ES-I3 (cell line): ENCODE data around the gene WSB1.
A peak's percentile ranks its signal among the peaks of the same experiment; 100 is the strongest.

ENCODE experiments used
- H3K36me3 ChIP-seq: 2 replicates; pipeline ENCODE4 v1.6.1; 2013; ENCODE audit warnings: mild to moderate bottlenecking, low read length, control low read depth, moderate library complexity; ENCODE audit not compliant: insufficient read depth
- H3K4me1 ChIP-seq: 2 replicates; pipeline ENCODE4 v1.6.1; 2013; ENCODE audit warnings: mild to moderate bottlenecking, control low read depth, low read length; ENCODE audit not compliant: insufficient read depth
- H3K9ac ChIP-seq: 2 replicates; pipeline ENCODE4 v1.6.1; 2013; ENCODE audit warnings: low read depth, mild to moderate bottlenecking, low read length, moderate library complexity
- H3K9me3 ChIP-seq: 2 replicates; pipeline ENCODE4 v1.6.1; 2013; ENCODE audit warnings: mild to moderate bottlenecking, low read length, moderate library complexity; ENCODE audit not compliant: control insufficient read depth, insufficient read depth

WSB1 gene

GRCh38 chr17:27329146-27329805 is 35.4 kb downstream of the WSB1 start:
- no peaks in the 10 kb centered on the region for H3K9me3 ChIP-seq
- peaks cover 4% of the 10 kb centered on the region; the same call in 1 of the 2 replicates for H3K4me1 ChIP-seq
- H3K36me3 ChIP-seq = no peaks in the 10 kb centered on the region
- no peak overlapping the region for H3K9ac ChIP-seq

GRCh38 chr17:27332047-27332393 is 38.1 kb downstream of the WSB1 start:
- Histone ChIP-seq H3K4me1 (peaks cover 9% of the 10 kb centered on the region; the same call in 1 of the 2 replicates), H3K9me3 (no peaks in the 10 kb centered on the region), H3K36me3 (no peaks in the 10 kb centered on the region), H3K9ac (no peak overlapping the region)

GRCh38 chr17:27332485-27333409 is 38.8 kb downstream of the WSB1 start:
- no peaks in the 10 kb centered on the region for H3K36me3 ChIP-seq
- H3K9ac ChIP-seq = peak overlapping the region; percentile 68
- peaks cover 10% of the 10 kb centered on the region; the same call in 1 of the 2 replicates for H3K4me1 ChIP-seq
- H3K9me3 ChIP-seq = no peaks in the 10 kb centered on the region

GRCh38 chr17:27333410-27333980 is 39.6 kb downstream of the WSB1 start:
- Histone ChIP-seq H3K9ac (peak overlapping the region; percentile 68), H3K36me3 (no peaks in the 10 kb centered on the region), H3K4me1 (peaks cover 18% of the 10 kb centered on the region), H3K9me3 (no peaks in the 10 kb centered on the region)

GRCh38 chr17:27336184-27336583 is 42.3 kb downstream of the WSB1 start:
- no peaks in the 10 kb centered on the region for H3K9me3 ChIP-seq
- no peak overlapping the region for H3K9ac ChIP-seq
- H3K36me3 ChIP-seq = no peaks in the 10 kb centered on the region
- H3K4me1 ChIP-seq = peaks cover 43% of the 10 kb centered on the region

GRCh38 chr17:27338536-27338985 is 44.6 kb downstream of the WSB1 start:
- Histone ChIP-seq H3K36me3 (no peaks in the 10 kb centered on the region), H3K9ac (peak overlapping the region; percentile 9; the same call in 1 of the 2 replicates), H3K9me3 (no peaks in the 10 kb centered on the region), H3K4me1 (peaks cover 47% of the 10 kb centered on the region)

GRCh38 chr17:27339198-27339835 is 45.4 kb downstream of the WSB1 start:
- Histone ChIP-seq H3K9ac (no peak overlapping the region), H3K4me1 (peaks cover 54% of the 10 kb centered on the region), H3K36me3 (no peaks in the 10 kb centered on the region), H3K9me3 (no peaks in the 10 kb centered on the region)

GRCh38 chr17:27339836-27340550 is 46.1 kb downstream of the WSB1 start:
- H3K9me3 ChIP-seq = no peaks in the 10 kb centered on the region
- H3K36me3 ChIP-seq = no peaks in the 10 kb centered on the region
- H3K4me1 ChIP-seq = peaks cover 55% of the 10 kb centered on the region
- no peak overlapping the region; the same call in 1 of the 2 replicates for H3K9ac ChIP-seq

- Histone ChIP-seq H3K9me3 (no peaks in the 10 kb centered on the region), H3K4me1 (peaks cover 55% of the 10 kb centered on the region), H3K36me3 (no peaks in the 10 kb centered on the region), H3K9ac (no peak overlapping the region)
Measured at GRCh38 chr17:27340575-27340974, 46.7 kb downstream of the WSB1 start.

GRCh38 chr17:27341041-27341471 is 47.1 kb downstream of the WSB1 start:
- Histone ChIP-seq H3K4me1 (peaks cover 55% of the 10 kb centered on the region), H3K9ac (no peak overlapping the region), H3K9me3 (no peaks in the 10 kb centered on the region), H3K36me3 (no peaks in the 10 kb centered on the region)

- Histone ChIP-seq H3K36me3 (no peaks in the 10 kb centered on the region), H3K9ac (no peak overlapping the region), H3K9me3 (no peaks in the 10 kb centered on the region), H3K4me1 (peaks cover 50% of the 10 kb centered on the region)
Measured at GRCh38 chr17:27342059-27342458, 48.1 kb downstream of the WSB1 start.

GRCh38 chr17:27343294-27343693 is 49.4 kb downstream of the WSB1 start:
- H3K9ac ChIP-seq = no peak overlapping the region
- H3K9me3 ChIP-seq = no peaks in the 10 kb centered on the region
- H3K4me1 ChIP-seq = peaks cover 44% of the 10 kb centered on the region
- no peaks in the 10 kb centered on the region for H3K36me3 ChIP-seq

- H3K9ac ChIP-seq = no peak overlapping the region; the same call in 1 of the 2 replicates
- H3K9me3 ChIP-seq = no peaks in the 10 kb centered on the region
- H3K4me1 ChIP-seq = peaks cover 36% of the 10 kb centered on the region
- H3K36me3 ChIP-seq = no peaks in the 10 kb centered on the region
Measured at GRCh38 chr17:27343977-27344607, 50.2 kb downstream of the WSB1 start.
